Gastrocnemius medialis (tissue), 4 donors: Measurements from ENCODE around the gene CAMKK2. TPM values are rescaled to one million over a fixed set of nuclear protein-coding genes. Genes with fewer than 3 reads are reported as not detected.

ENCODE experiments used
- ATAC-seq, 2 donors: fragments of 150-250 bp; one replicate each; pipeline ENCODE4 v1.9.1; 2016
- DNase-seq, 2 donors: peaks; one replicate each; pipeline ENCODE4 v3.0.0-alpha.2; 2019
- H3K27ac ChIP-seq, 4 donors: fragments of 200-600 bp; sonication (generic); 1 replicate in 1 of 4; 2 replicates in 3 of 4; pipeline ENCODE4 v1.5.1; 2016 to 2018; ENCODE audit warnings: mild to moderate bottlenecking in 2 of 4, moderate library complexity in 1 of 4
- H3K27me3 ChIP-seq, 3 donors: fragments of 200-600 bp; sonication (generic) in 2 of 3; 1 replicate in 1 of 3; 2 replicates in 2 of 3; pipeline versions ENCODE4 v1.5.1 to v1.6.0; 2016 to 2019; ENCODE audit warnings: mild to moderate bottlenecking in 1 of 3, moderate library complexity in 1 of 3
- H3K36me3 ChIP-seq, 2 donors: fragments of 200-600 bp; sonication (generic) in 1 of 2; one replicate each; pipeline ENCODE4 v1.5.1; 2017 to 2018
- H3K4me1 ChIP-seq, 2 donors: fragments of 200-600 bp; sonication (generic) in 1 of 2; one replicate each; pipeline ENCODE4 v1.5.1; 2016 to 2017; ENCODE audit warnings: mild to moderate bottlenecking in 2 of 2
- H3K4me3 ChIP-seq, 4 donors: fragments of 200-600 bp; sonication (generic) in 3 of 4; 1 replicate in 1 of 4; 2 replicates in 3 of 4; pipeline ENCODE4 v1.5.1; 2016 to 2019; ENCODE audit warnings: mild to moderate bottlenecking in 2 of 4
- H3K9me3 ChIP-seq, 3 donors: fragments of 200-600 bp; sonication (generic) in 2 of 3; 1 replicate in 1 of 3; 2 replicates in 2 of 3; pipeline ENCODE4 v1.5.1; 2016 to 2019
- CTCF ChIP-seq, 5 experiments: fragments of 450-650 bp in 3 of 5; fragments of 200-600 bp in 2 of 5; sonication (generic) in 2 of 5; IDR thresholded peaks in 4 of 5; conservative IDR thresholded peaks in 1 of 5; 1 replicate in 4 of 5; 2 replicates in 1 of 5; pipeline ENCODE4 v1.5.1; 2016 to 2019; ENCODE audit warnings: antibody characterized with exemption in 5 of 5, mild to moderate bottlenecking in 3 of 5, moderate library complexity in 3 of 5
- POLR2A ChIP-seq, 2 donors: fragments of 450-650 bp; IDR thresholded peaks; one replicate each; pipeline ENCODE4 v1.6.1; 2017; ENCODE audit warnings: antibody characterized with exemption in 2 of 2, mild to moderate bottlenecking in 2 of 2, moderate library complexity in 2 of 2
- in situ Hi-C, 4 donors: fragments of 200-750 bp; cut with MboI; loops; one replicate each; pipeline versions ENCODE4 v1.15.0 to v1.8.0; 2017; ENCODE audit warnings: low sequenced_read_pairs in 4 of 4
- intact Hi-C: fragments of 100-400 bp; cut with DNase I; formaldehyde crosslinking; loops from one replicate; pipeline ENCODE4 v1.15.1; 2023; ENCODE audit warnings: low total_unique reads
- total RNA-seq, 4 donors: library from RNA; depleted of rRNA; stranded (reverse); fragments of >200 nt; gene quantifications; one replicate each; pipeline versions ENCODE4 v1.1.0 to v1.2.3, GENCODE V29; 2016

CAMKK2 gene
- total RNA-seq, 4 donors from 2014 or later = 6.0 to 10.2 (median 7.5) TPM

GRCh38 chr12:121233628-121234020 lies 62.9 kb downstream of the CAMKK2 start:
- ATAC-seq = no peak
- H3K9me3 ChIP-seq = no peaks in the 10 kb centered on the region
- no peaks in the 10 kb centered on the region for H3K4me1 ChIP-seq
- H3K27ac ChIP-seq = no peak overlapping the region
- peaks cover 0 to 5% of the 10 kb centered on the region in 2 donors for H3K36me3 ChIP-seq
- no peak for TF ChIP-seq CTCF (IDR thresholded peaks at IDR 0.05 in 4 of 5, conservative IDR thresholded peaks at IDR 0.05 in 1 of 5)
- no peak for TF ChIP-seq POLR2A (IDR thresholded peaks at IDR 0.05)
- intact Hi-C loops = no loop called here
- no peak for DNase-seq
- in situ Hi-C loops = no loop called here
- H3K27me3 ChIP-seq = no peaks in the 10 kb centered on the region
- no peak overlapping the region for H3K4me3 ChIP-seq

GRCh38 chr12:121232977-121233627 lies 63.4 kb downstream of the CAMKK2 start:
- intact Hi-C loops = no loop called here
- ATAC-seq = no peak
- peaks cover 0 to 5% of the 10 kb centered on the region in 2 donors for H3K36me3 ChIP-seq
- H3K27me3 ChIP-seq = no peaks in the 10 kb centered on the region
- H3K4me1 ChIP-seq = no peaks in the 10 kb centered on the region
- no peak for DNase-seq
- in situ Hi-C loops = no loop called here
- no peak overlapping the region for H3K4me3 ChIP-seq
- H3K9me3 ChIP-seq = no peaks in the 10 kb centered on the region
- TF ChIP-seq CTCF (IDR thresholded peaks at IDR 0.05 in 4 of 5, conservative IDR thresholded peaks at IDR 0.05 in 1 of 5) (no peak), POLR2A (IDR thresholded peaks at IDR 0.05) (no peak)
- H3K27ac ChIP-seq = no peak overlapping the region

- no peak for DNase-seq
- Histone ChIP-seq H3K27ac (no peak overlapping the region), H3K4me1 (no peaks in the 10 kb centered on the region), H3K27me3 (no peaks in the 10 kb centered on the region), H3K36me3 (peaks cover 0 to 5% of the 10 kb centered on the region in 2 donors), H3K4me3 (no peak overlapping the region), H3K9me3 (no peaks in the 10 kb centered on the region)
- intact Hi-C loops = no loop called here
- TF ChIP-seq CTCF (IDR thresholded peaks at IDR 0.05 in 4 of 5, conservative IDR thresholded peaks at IDR 0.05 in 1 of 5) (no peak), POLR2A (IDR thresholded peaks at IDR 0.05) (no peak)
- in situ Hi-C loops = no loop called here
- ATAC-seq = no peak
Measured at GRCh38 chr12:121232163-121232562, 64.3 kb downstream of the CAMKK2 start.

- H3K4me3 ChIP-seq = no peak overlapping the region
- DNase-seq (no peak), ATAC-seq (no peak)
- no peak overlapping the region for H3K27ac ChIP-seq
- intact Hi-C loops = no loop called here
- no peak for TF ChIP-seq CTCF (IDR thresholded peaks at IDR 0.05 in 4 of 5, conservative IDR thresholded peaks at IDR 0.05 in 1 of 5)
- TF ChIP-seq POLR2A (IDR thresholded peaks at IDR 0.05) = no peak
- in situ Hi-C loops = no loop called here
- H3K27me3 ChIP-seq = no peaks in the 10 kb centered on the region
- no peaks in the 10 kb centered on the region for H3K9me3 ChIP-seq
- no peaks in the 10 kb centered on the region for H3K36me3 ChIP-seq
- H3K4me1 ChIP-seq = no peaks in the 10 kb centered on the region
Measured at GRCh38 chr12:121230538-121230907, 66.0 kb downstream of the CAMKK2 start.
